H9 (cell line): Measurements from ENCODE around the gene DOCK10. TPM values are rescaled to one million over a fixed set of nuclear protein-coding genes. Genes with fewer than 3 reads are reported as not detected.

Experiments
- DNase-seq: peaks from one replicate; pipeline ENCODE4 v3.0.0-alpha.2; 2017
- H2AFZ ChIP-seq: one replicate; pipeline ENCODE4 v1.6.1; 2013; ENCODE audit warnings: mild to moderate bottlenecking, low read length, control low read depth, moderate library complexity
- H2AK5ac ChIP-seq: 2 replicates; pipeline ENCODE4 v1.6.1; 2013; ENCODE audit warnings: low read length, control low read depth, mixed read lengths; ENCODE audit not compliant: insufficient read length
- H2BK120ac ChIP-seq: one replicate; pipeline ENCODE4 v1.6.1; 2013; ENCODE audit warnings: low read depth, mild to moderate bottlenecking, low read length, control low read depth, inconsistent platforms; ENCODE audit not compliant: poor library complexity, severe bottlenecking
- H2BK12ac ChIP-seq: 2 replicates; pipeline ENCODE4 v1.6.1; 2013; ENCODE audit warnings: low read length, control low read depth, mixed read lengths, low read depth; ENCODE audit not compliant: insufficient read length
- H2BK15ac ChIP-seq: 2 replicates; pipeline ENCODE4 v1.6.1; 2013; ENCODE audit warnings: low read depth, low read length, control low read depth
- H2BK20ac ChIP-seq: one replicate; pipeline ENCODE4 v1.6.1; 2013; ENCODE audit warnings: low read depth, mild to moderate bottlenecking, low read length, control low read depth, inconsistent platforms; ENCODE audit not compliant: poor library complexity, severe bottlenecking
- H2BK5ac ChIP-seq: 2 replicates; pipeline ENCODE4 v1.6.1; 2013; ENCODE audit warnings: low read length, control low read depth, mixed read lengths; ENCODE audit not compliant: insufficient read length
- H3K14ac ChIP-seq: 2 replicates; pipeline ENCODE4 v1.6.1; 2013; ENCODE audit warnings: low read length, control low read depth; ENCODE audit not compliant: insufficient read depth
- H3K18ac ChIP-seq: 2 replicates; pipeline ENCODE4 v1.6.1; 2013; ENCODE audit warnings: low read depth, mild to moderate bottlenecking, mixed read lengths, low read length, control low read depth; ENCODE audit not compliant: insufficient read length
- H3K23ac ChIP-seq: 2 replicates; pipeline ENCODE4 v1.6.1; 2013; ENCODE audit warnings: low read length, control low read depth, mixed read lengths, low read depth; ENCODE audit not compliant: insufficient read length
- H3K23me2 ChIP-seq: 2 replicates; pipeline ENCODE4 v1.6.1; 2013; ENCODE audit warnings: low read depth, mild to moderate bottlenecking, mixed read lengths, low read length, control low read depth; ENCODE audit not compliant: insufficient read length, poor library complexity, severe bottlenecking
- H3K27ac ChIP-seq: 2 replicates; pipeline ENCODE4 v1.5.1; 2013; ENCODE audit warnings: low read length, control low read depth, mixed read lengths, low read depth; ENCODE audit not compliant: insufficient read length
- H3K27me3 ChIP-seq: 2 replicates; pipeline ENCODE4 v1.6.1; 2013; ENCODE audit warnings: low read length, control low read depth, inconsistent platforms; ENCODE audit not compliant: insufficient read depth
- H3K4ac ChIP-seq: 2 replicates; pipeline ENCODE4 v1.6.1; 2013; ENCODE audit warnings: low read depth, mild to moderate bottlenecking, control low read depth, inconsistent platforms, low read length, moderate library complexity
- H3K4me1 ChIP-seq: 2 replicates; pipeline ENCODE4 v1.6.1; 2013; ENCODE audit warnings: low read length, control low read depth, inconsistent platforms; ENCODE audit not compliant: insufficient read depth
- H3K4me2 ChIP-seq: 2 replicates; pipeline ENCODE4 v1.6.1; 2013; ENCODE audit warnings: low read length, control low read depth, mixed read lengths; ENCODE audit not compliant: insufficient read length, insufficient read depth
- H3K56ac ChIP-seq: 2 replicates; pipeline ENCODE4 v1.6.1; 2013; ENCODE audit warnings: low read depth, mild to moderate bottlenecking, mixed read lengths, low read length, control low read depth; ENCODE audit not compliant: insufficient read length
- H3K79me1 ChIP-seq: 2 replicates; pipeline ENCODE4 v1.6.1; 2013; ENCODE audit warnings: low read depth, mild to moderate bottlenecking, moderate library complexity, low read length, control low read depth, inconsistent platforms; ENCODE audit not compliant: insufficient read depth, poor library complexity, severe bottlenecking
- H3K79me2 ChIP-seq: 2 replicates; pipeline ENCODE4 v1.6.1; 2013; ENCODE audit warnings: low read length, control low read depth, inconsistent platforms; ENCODE audit not compliant: insufficient read depth
- H3K9ac ChIP-seq: 2 replicates; pipeline ENCODE4 v1.6.1; 2013; ENCODE audit warnings: low read length, control low read depth, mixed read lengths; ENCODE audit not compliant: insufficient read length; ENCODE audit errors: extremely low read depth
- H3K9me3 ChIP-seq: one replicate; pipeline ENCODE4 v1.6.1; 2013; ENCODE audit warnings: low read depth, low read length, inconsistent platforms; ENCODE audit not compliant: control insufficient read depth
- H3T11ph ChIP-seq: one replicate; pipeline ENCODE4 v1.6.1; 2013; ENCODE audit warnings: mild to moderate bottlenecking, low read length, control low read depth, inconsistent platforms
- H4K20me1 ChIP-seq: one replicate; pipeline ENCODE4 v1.6.1; 2013; ENCODE audit not compliant: control insufficient read depth, insufficient read length, insufficient read depth
- H4K5ac ChIP-seq: 2 replicates; pipeline ENCODE4 v1.6.1; 2013; ENCODE audit warnings: low read depth, mild to moderate bottlenecking, mixed read lengths, low read length, control low read depth; ENCODE audit not compliant: insufficient read length
- H4K8ac ChIP-seq: replicated peaks from 2 replicates; pipeline ENCODE4 v1.6.1; 2013; ENCODE audit warnings: low read length, control low read depth, mixed read lengths, low read depth; ENCODE audit not compliant: insufficient read length
- H4K91ac ChIP-seq: 2 replicates; pipeline ENCODE4 v1.6.1; 2013; ENCODE audit warnings: low read depth, mild to moderate bottlenecking, moderate library complexity, mixed read lengths, low read length, control low read depth; ENCODE audit not compliant: insufficient read length
- H3K27ac Mint-ChIP-seq, 3 experiments: 2 replicates in 2 of 3; 3 replicates in 1 of 3; pipeline ENCODE4 v1.8.0; 2020 to 2021; ENCODE audit warnings: mixed read lengths in 3 of 3, mild to moderate bottlenecking in 1 of 3, moderate library complexity in 1 of 3
- H3K27me3 Mint-ChIP-seq: 2 replicates; pipeline ENCODE4 v1.8.0; 2021; ENCODE audit warnings: low read depth, mild to moderate bottlenecking, moderate library complexity, mixed read lengths
- H3K36me3 Mint-ChIP-seq, 3 experiments: 2 replicates in 2 of 3; 3 replicates in 1 of 3; pipeline ENCODE4 v1.8.0; 2020 to 2021; ENCODE audit warnings: low read depth in 3 of 3, mixed read lengths in 3 of 3; ENCODE audit not compliant: insufficient read depth in 1 of 3
- H3K4me1 Mint-ChIP-seq, 2 experiments: 2 replicates each; pipeline ENCODE4 v1.8.0; 2020; ENCODE audit warnings: mixed read lengths in 2 of 2
- H3K4me3 Mint-ChIP-seq, 2 experiments: 2 replicates in 1 of 2; 3 replicates in 1 of 2; pipeline ENCODE4 v1.8.0; 2020 to 2021; ENCODE audit warnings: mild to moderate bottlenecking in 2 of 2, mixed read lengths in 2 of 2, moderate library complexity in 1 of 2
- H3K9me3 Mint-ChIP-seq, 2 experiments: 2 replicates in 1 of 2; 3 replicates in 1 of 2; pipeline ENCODE4 v1.8.0; 2020; ENCODE audit warnings: mild to moderate bottlenecking in 2 of 2, mixed read lengths in 2 of 2, moderate library complexity in 1 of 2
- WGBS: extraction: QIAGEN DNeasy Blood & Tissue Kit; methylation state at CpG from one replicate; pipeline ENCODE4 v1.1.7; 2013; ENCODE audit warnings: missing lambda C conversion rate, low lambda C conversion rate, mixed read lengths; ENCODE audit not compliant: insufficient read length; ENCODE audit errors: extremely low coverage; 5-methylcytosine and 5-hydroxymethylcytosine counted together
- total RNA-seq: library from RNA; stranded (reverse); gene quantifications from 2 replicates; pipeline ENCODE4 v1.2.1, GENCODE V29; 2021
- TF ChIP-seq, protein P1 (sequence below): fragments of 200-600 bp; sonication (generic); conservative IDR thresholded peaks from 3 replicates; pipeline ENCODE4 v1.8.0; 2021; ENCODE audit warnings: antibody characterized with exemption, mild to moderate bottlenecking

Gene DOCK10
- total RNA-seq, 1 experiment from 2014 or later, result 0.79 TPM

DNA sequence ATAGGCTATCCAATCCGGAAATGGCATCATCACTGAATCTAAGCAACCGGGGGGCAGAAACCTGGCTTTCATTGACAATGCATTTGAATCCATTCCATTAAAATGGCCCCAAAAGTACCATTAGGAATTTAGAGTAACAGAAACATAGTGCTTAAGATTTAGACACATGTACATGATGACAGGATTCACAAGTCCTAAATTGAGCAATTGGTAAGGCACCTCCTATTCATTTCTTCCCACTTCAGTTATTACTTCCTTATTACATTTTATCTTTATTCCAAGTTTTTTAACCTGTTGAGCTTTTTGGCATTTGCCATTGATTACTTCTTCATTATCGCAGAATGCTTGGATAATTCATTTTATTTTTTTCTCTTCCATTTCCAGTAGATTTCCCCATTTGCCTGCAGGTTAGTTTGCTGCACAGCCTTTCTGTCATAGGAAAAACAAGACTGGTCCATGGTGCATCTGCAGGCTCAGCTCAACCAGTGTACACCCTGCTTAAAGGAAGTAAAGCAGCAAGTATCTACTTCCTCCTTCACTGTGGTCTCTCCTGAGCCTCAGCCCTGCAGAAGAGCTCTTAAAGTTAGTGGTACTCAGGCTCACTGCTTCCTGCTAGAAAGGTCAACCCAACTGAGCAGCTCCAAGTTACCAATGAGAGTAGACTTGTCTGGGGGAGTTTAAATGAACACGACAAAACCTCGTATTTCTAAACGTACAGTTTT, 89.2 kb downstream of the DOCK10 start:
- no peak overlapping the region for H3K18ac ChIP-seq
- no peak overlapping the region for H2BK15ac ChIP-seq
- no peak overlapping the region for H3K56ac ChIP-seq
- Mint-ChIP-seq H3K4me1 (0 out of 4 replicates have a peak, but pooled peaks cover 0 to 2% of the 10 kb centered on the region in 2 experiments), H3K9me3 (no peaks in the 10 kb centered on the region), H3K27ac (no peak overlapping the region), H3K4me3 (no peak overlapping the region), H3K27me3 (no peaks in the 10 kb centered on the region), H3K36me3 (no peaks in the 10 kb centered on the region)
- WGBS, result no CpG with 5 or more reads among the region's 6 CpGs
- no peak overlapping the region for H2AFZ ChIP-seq
- no peak overlapping the region for H2BK12ac ChIP-seq
- no peaks in the 10 kb centered on the region for H3K27me3 ChIP-seq
- H2AK5ac ChIP-seq, result no peak overlapping the region
- H3K23me2 ChIP-seq, result no peaks in the 10 kb centered on the region
- no peak overlapping the region for H2BK20ac ChIP-seq
- no peak overlapping the region for H4K8ac ChIP-seq
- DNase-seq, result no peak
- no peaks in the 10 kb centered on the region for H3K79me2 ChIP-seq
- H3T11ph ChIP-seq, result no peak overlapping the region
- H2BK120ac ChIP-seq, result no peak overlapping the region
- no peak overlapping the region for H3K4me2 ChIP-seq
- no peak overlapping the region for H3K14ac ChIP-seq
- H3K27ac ChIP-seq, result no peak overlapping the region
- H3K9ac ChIP-seq, result no peak overlapping the region
- H3K4me1 ChIP-seq, result no peaks in the 10 kb centered on the region
- no peak overlapping the region for H3K23ac ChIP-seq
- H2BK5ac ChIP-seq, result no peak overlapping the region
- TF ChIP-seq, protein P1, sequence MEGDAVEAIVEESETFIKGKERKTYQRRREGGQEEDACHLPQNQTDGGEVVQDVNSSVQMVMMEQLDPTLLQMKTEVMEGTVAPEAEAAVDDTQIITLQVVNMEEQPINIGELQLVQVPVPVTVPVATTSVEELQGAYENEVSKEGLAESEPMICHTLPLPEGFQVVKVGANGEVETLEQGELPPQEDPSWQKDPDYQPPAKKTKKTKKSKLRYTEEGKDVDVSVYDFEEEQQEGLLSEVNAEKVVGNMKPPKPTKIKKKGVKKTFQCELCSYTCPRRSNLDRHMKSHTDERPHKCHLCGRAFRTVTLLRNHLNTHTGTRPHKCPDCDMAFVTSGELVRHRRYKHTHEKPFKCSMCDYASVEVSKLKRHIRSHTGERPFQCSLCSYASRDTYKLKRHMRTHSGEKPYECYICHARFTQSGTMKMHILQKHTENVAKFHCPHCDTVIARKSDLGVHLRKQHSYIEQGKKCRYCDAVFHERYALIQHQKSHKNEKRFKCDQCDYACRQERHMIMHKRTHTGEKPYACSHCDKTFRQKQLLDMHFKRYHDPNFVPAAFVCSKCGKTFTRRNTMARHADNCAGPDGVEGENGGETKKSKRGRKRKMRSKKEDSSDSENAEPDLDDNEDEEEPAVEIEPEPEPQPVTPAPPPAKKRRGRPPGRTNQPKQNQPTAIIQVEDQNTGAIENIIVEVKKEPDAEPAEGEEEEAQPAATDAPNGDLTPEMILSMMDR, result no peak
- no peak overlapping the region for H4K5ac ChIP-seq
- H3K9me3 ChIP-seq, result no peaks in the 10 kb centered on the region
- no peak overlapping the region for H3K4ac ChIP-seq
- no peaks in the 10 kb centered on the region for H3K79me1 ChIP-seq
- no peak overlapping the region for H4K91ac ChIP-seq
- no peaks in the 10 kb centered on the region for H4K20me1 ChIP-seq
